ENCODE data around the gene SSR2. TPM values are rescaled to one million over a fixed set of nuclear protein-coding genes. Genes with fewer than 3 reads are reported as not detected.

The SSR2 gene
- polyA plus RNA-seq, 3 donors, result 221 to 387 (median 237) TPM

- no peak overlapping the region for H3K27ac ChIP-seq (ENCODE audit: low read depth, low read length)
- 83 to 87% (median 84%) methylated on average over 7 of the region's 7 CpGs for WGBS, 3 donors
Measured at GRCh38 chr1:155964193-155964592, 56.6 kb downstream of the SSR2 start.

DNA sequence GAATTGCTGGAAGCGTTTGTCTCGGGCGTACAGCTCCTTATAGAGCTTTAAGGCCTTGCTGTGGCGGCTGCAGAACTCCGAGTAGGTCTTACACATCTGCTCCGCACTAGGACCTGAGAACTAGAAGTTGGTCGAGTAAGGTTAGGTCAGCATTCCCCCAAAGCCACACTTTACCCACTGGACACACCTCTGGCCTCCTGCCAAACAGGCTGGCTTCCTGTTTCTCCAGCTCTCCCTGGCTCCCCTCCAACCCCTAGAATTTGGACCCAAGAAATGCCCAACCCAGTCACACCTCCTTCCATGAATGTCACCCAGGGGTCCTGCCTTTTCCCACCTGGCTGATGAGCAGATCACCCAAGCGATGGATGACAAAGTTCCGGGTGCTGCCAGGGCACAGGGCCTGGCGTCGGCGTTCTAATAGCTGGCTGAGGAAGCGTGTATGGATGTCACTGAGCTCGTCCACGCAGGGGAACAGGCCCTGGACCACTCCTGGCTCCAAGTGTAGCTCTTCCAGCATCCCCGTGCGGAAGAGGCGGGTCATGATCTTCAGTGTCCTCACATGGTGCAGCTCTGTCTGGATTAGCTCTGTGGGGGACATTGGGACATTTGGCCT, 58.0 kb downstream of the SSR2 start:
- WGBS, 3 donors, result 57 to 83% (median 61%) methylated on average over 18 of the region's 18 CpGs
- H3K27ac ChIP-seq (ENCODE audit: low read depth, low read length), result no peak overlapping the region

- H3K27ac ChIP-seq (ENCODE audit: low read depth, low read length), result no peak overlapping the region
- WGBS, 3 donors, result 29 to 68% (median 31%) methylated on average over 14 of the region's 14 CpGs
Measured at GRCh38 chr1:155961937-155962336, 58.8 kb downstream of the SSR2 start.

GRCh38 chr1:155960081-155960745, 60.5 kb downstream of the SSR2 start:
- H3K27ac ChIP-seq (ENCODE audit: low read depth, low read length), result no peak overlapping the region
- WGBS, 3 donors, result 75 to 88% (median 87%) methylated on average over 3 of the region's 3 CpGs

Other genes starting within 250 kb of the SSR2 start
- 10 to 100 TPM in 2 of 3 donors, 1 to 10 TPM in 1; 9.7 to 27.4 (median 15.2) TPM for gene GON4L, start 163.7 kb downstream of the SSR2 start, polyA plus RNA-seq
- 1 to 10 TPM; 1.6 to 3.6 (median 2.0) TPM for gene SYT11, start 161.4 kb downstream of the SSR2 start, polyA plus RNA-seq
- gene RIT1, start 109.6 kb downstream of the SSR2 start, polyA plus RNA-seq, result 10 to 100 TPM in 2 of 3 donors, 1 to 10 TPM in 1; 4.4 to 16.5 (median 13.8) TPM
- 10 to 100 TPM; 14.9 to 16.6 (median 15.2) TPM for gene KHDC4, start 86.5 kb downstream of the SSR2 start, polyA plus RNA-seq
- under 1 TPM in 1 of 3 donors, not detected in 2; 0.07 TPM for gene RXFP4, start 79.3 kb downstream of the SSR2 start, polyA plus RNA-seq
- gene ARHGEF2, start 42.4 kb downstream of the SSR2 start, polyA plus RNA-seq, result 10 to 100 TPM; 10.0 to 67.3 (median 60.8) TPM
- 10 to 100 TPM; 14.5 to 18.9 (median 18.8) TPM for gene UBQLN4, start 32.8 kb upstream of the SSR2 start, polyA plus RNA-seq
- gene LAMTOR2, start 33.8 kb upstream of the SSR2 start, polyA plus RNA-seq, result 100 to 1,000 TPM; 113 to 133 (median 116) TPM
- gene RAB25, start 40.2 kb upstream of the SSR2 start, polyA plus RNA-seq, result 10 to 100 TPM in 2 of 3 donors, under 1 TPM in 1; 0.56 to 58.7 (median 11.8) TPM
- under 1 TPM; under 0.01 to 0.43 (median 0.26) TPM for gene MEX3A, start 61.5 kb upstream of the SSR2 start, polyA plus RNA-seq
- 100 to 1,000 TPM in 2 of 3 donors, 10 to 100 TPM in 1; 58.6 to 543 (median 239) TPM for gene LMNA, start 93.8 kb upstream of the SSR2 start, polyA plus RNA-seq
- 1 to 10 TPM; 2.1 to 9.5 (median 7.4) TPM for gene SEMA4A, start 132.6 kb upstream of the SSR2 start, polyA plus RNA-seq
- 10 to 100 TPM in 2 of 3 donors, 1 to 10 TPM in 1; 6.6 to 27.6 (median 13.8) TPM for gene SLC25A44, start 173.2 kb upstream of the SSR2 start, polyA plus RNA-seq
- 10 to 100 TPM; 32.3 to 59.8 (median 55.4) TPM for gene PMF1, start 192.1 kb upstream of the SSR2 start, polyA plus RNA-seq
- gene BGLAP, start 221.2 kb upstream of the SSR2 start, polyA plus RNA-seq, result 1 to 10 TPM in 1 of 3 donors, under 1 TPM in 2; 0.31 to 2.8 (median 0.71) TPM
- gene PAQR6, start 227.1 kb upstream of the SSR2 start, polyA plus RNA-seq, result 1 to 10 TPM in 1 of 3 donors, under 1 TPM in 2; 0.67 to 1.1 (median 0.79) TPM

Measured in adipose tissue (tissue), 3 donors.